Stomach (tissue), 4 donors: Measurements from ENCODE around the gene ZBTB32.

Experiments
- CTCF ChIP-seq, 7 experiments: fragments of 450-650 bp in 4 of 7; fragments of 200-600 bp in 3 of 7; sonication (generic) in 3 of 7; IDR thresholded peaks; one replicate each; pipeline ENCODE4 v1.5.1; 2016 to 2019; ENCODE audit warnings: antibody characterized with exemption in 7 of 7, control low read depth in 2 of 7, mild to moderate bottlenecking in 1 of 7
- POLR2AphosphoS5 ChIP-seq, 3 donors: sonication (generic); formaldehyde crosslinking; IDR thresholded peaks; one replicate each; pipeline ENCODE4 v1.6.1; 2016; ENCODE audit warnings: antibody characterized with exemption in 3 of 3

GRCh38 chr19:35745328-35746086 is 41.1 kb downstream of the ZBTB32 start, which contains the start of the genes PSENEN and U2AF1L4:
- TF ChIP-seq CTCF (IDR thresholded peaks at IDR 0.05) (peak in 1 of 7 experiments; percentile 19), POLR2AphosphoS5 (IDR thresholded peaks at IDR 0.05) (peak; percentile 61 to 89 (median 82))
